ENCODE data around the gene FBLN5.

The FBLN5 gene

GRCh38 chr14:91945751-91946621 is 1.5 kb downstream of the FBLN5 start:
- DNase-seq, result no peak

GRCh38 chr14:91942946-91943345 is 4.5 kb downstream of the FBLN5 start:
- no peak for DNase-seq

- no peak for DNase-seq
These were observed 5.4 kb downstream of the FBLN5 start for GRCh38 chr14:91942128-91942527.

GRCh38 chr14:91940209-91940608 is 7.3 kb downstream of the FBLN5 start:
- DNase-seq, result no peak

- no peak for DNase-seq
These were observed 11.9 kb downstream of the FBLN5 start for GRCh38 chr14:91935586-91935985.

GRCh38 chr14:91934554-91935285 is 12.8 kb downstream of the FBLN5 start:
- no peak for DNase-seq

- no peak for DNase-seq
These were observed 15.9 kb downstream of the FBLN5 start for GRCh38 chr14:91931478-91932088.

- no peak for DNase-seq
These were observed 17.8 kb downstream of the FBLN5 start for GRCh38 chr14:91929700-91930099.

GRCh38 chr14:91927800-91928199 is 19.7 kb downstream of the FBLN5 start:
- DNase-seq, result no peak

GRCh38 chr14:91927191-91927590 is 20.3 kb downstream of the FBLN5 start:
- no peak for DNase-seq

GRCh38 chr14:91926131-91926890 is 21.2 kb downstream of the FBLN5 start:
- no peak for DNase-seq

- no peak for DNase-seq
These were observed 21.8 kb downstream of the FBLN5 start for GRCh38 chr14:91925727-91926121.

GRCh38 chr14:91925001-91925726 is 22.3 kb downstream of the FBLN5 start:
- no peak for DNase-seq

- no peak for DNase-seq
These were observed 27.0 kb downstream of the FBLN5 start for GRCh38 chr14:91920526-91920925.

GRCh38 chr14:91919814-91920213 is 27.7 kb downstream of the FBLN5 start:
- no peak for DNase-seq

GRCh38 chr14:91918186-91918883 is 29.2 kb downstream of the FBLN5 start:
- no peak for DNase-seq

- no peak for DNase-seq
These were observed 35.5 kb downstream of the FBLN5 start for GRCh38 chr14:91912035-91912434.

GRCh38 chr14:91911474-91912032 is 35.9 kb downstream of the FBLN5 start:
- peak; percentile 42 for DNase-seq

- no peak for DNase-seq
These were observed 37.3 kb downstream of the FBLN5 start for GRCh38 chr14:91910196-91910595.

- no peak for DNase-seq
These were observed 41.1 kb downstream of the FBLN5 start for GRCh38 chr14:91906374-91906773.

GRCh38 chr14:91904956-91905645 is 42.4 kb downstream of the FBLN5 start:
- no peak for DNase-seq
